ENCODE measurements around the gene PCDH7.

The PCDH7 gene

DNA sequence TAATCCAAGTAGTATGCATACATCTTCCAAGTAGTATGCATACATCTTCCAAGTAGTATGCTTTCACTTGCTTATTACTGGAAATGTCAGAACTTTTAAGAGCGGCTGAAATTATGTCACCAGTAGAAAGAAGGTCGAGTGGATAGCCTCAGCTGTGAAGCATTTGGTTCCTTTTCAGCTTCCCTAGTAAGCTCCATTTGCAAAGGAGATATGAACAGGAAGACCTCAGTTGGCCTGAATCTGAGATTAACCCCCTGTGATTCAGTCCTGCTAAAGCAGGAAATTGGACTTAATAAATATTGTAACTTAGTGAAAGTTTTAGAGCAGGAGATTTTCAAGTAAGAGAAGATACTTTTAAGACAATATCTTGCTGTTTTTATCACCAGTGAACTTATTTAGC is 48.1 kb downstream of the PCDH7 start:
- DNase-seq, result no peak
- in situ Hi-C loops (cut with HindIII; ENCODE audit: low pct_ligation_motif_present, low pct_unique_long_range_greater_than_20kb, low sequenced_read_pairs), result no loop called here

DNA sequence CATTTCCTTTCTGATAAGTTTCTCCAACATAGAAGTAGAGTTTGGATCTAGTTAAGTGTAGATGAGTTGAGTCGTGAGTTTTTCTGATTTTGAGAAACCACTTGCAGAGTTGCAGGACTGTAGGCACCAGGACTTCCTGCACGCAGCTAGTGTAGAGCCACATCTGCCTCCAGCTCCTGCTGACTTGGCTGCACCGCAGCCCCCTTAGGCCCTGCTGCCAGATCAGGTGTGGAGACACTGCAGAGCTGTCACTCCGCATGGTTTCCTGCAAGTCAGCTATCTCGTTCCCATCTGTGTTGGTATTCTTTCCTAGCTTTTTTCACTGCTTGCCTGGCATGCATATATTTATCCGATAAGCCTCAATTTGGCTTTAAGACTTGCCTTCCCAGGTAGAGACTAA is 48.9 kb downstream of the PCDH7 start:
- DNase-seq, result no peak
- in situ Hi-C loops (cut with HindIII; ENCODE audit: low pct_ligation_motif_present, low pct_unique_long_range_greater_than_20kb, low sequenced_read_pairs), result no loop called here

DNA sequence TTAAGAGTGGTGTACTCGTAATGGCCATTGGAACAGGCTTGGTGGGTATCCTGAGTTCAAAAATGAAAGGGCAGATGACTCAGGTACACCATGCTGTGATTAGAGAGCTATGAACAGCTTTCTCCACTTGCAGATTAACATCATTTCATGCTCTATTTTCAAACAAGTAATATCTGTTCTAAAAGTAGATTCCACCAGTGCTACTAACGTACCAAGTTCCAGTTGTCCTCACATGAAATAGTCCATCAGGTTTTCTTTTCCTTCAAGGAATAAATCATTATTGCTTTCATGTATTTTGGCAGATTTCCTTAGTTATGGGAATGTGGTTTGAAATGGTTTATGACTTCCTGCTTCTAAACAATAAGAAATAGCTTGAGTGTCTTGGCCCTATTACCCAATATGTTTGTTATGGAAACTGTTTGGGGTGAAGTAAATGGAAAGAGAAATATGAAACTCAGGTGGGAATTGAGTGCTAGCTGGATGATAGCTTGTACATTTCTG is 49.9 kb downstream of the PCDH7 start:
- in situ Hi-C loops (cut with HindIII; ENCODE audit: low pct_ligation_motif_present, low pct_unique_long_range_greater_than_20kb, low sequenced_read_pairs), result no loop called here
- DNase-seq, result no peak

- in situ Hi-C loops (cut with HindIII; ENCODE audit: low pct_ligation_motif_present, low pct_unique_long_range_greater_than_20kb, low sequenced_read_pairs), result no loop called here
- DNase-seq, result no peak
Observed at GRCh38 chr4:30770812-30771211, 50.6 kb downstream of the PCDH7 start.

GRCh38 chr4:30776451-30776850 is 56.3 kb downstream of the PCDH7 start:
- DNase-seq, result no peak
- in situ Hi-C loops (cut with HindIII; ENCODE audit: low pct_ligation_motif_present, low pct_unique_long_range_greater_than_20kb, low sequenced_read_pairs), result no loop called here

DNA sequence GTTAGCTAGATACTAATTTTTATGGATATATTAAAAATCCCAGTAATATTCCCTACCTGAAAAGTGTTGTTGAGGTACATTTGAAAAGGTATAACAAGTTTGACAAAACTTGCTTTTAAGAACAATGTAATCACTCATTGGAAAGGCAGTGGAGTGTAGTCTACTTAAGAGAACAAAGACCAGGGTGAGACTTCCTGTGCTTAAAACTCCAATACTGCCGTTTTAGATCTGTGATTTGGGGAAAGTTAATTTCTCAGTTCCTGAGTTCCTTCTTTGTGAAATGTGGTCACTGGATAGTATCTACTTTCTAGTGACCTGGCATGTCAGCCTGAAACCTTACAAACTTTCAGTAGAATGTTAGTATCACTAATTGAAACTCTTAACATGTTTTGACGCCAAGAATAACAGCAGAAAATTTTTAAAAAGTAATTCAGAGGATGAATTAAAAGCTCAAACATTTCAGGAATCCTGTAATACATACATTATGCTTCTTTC is 56.8 kb downstream of the PCDH7 start:
- DNase-seq, result no peak
- in situ Hi-C loops (cut with HindIII; ENCODE audit: low pct_ligation_motif_present, low pct_unique_long_range_greater_than_20kb, low sequenced_read_pairs), result no loop called here
